GM21526 (cell line): Measurements from ENCODE around the gene SLC6A4.

Experiments used
- ATAC-seq: cut with Tn5 transposase; IDR thresholded peaks from one replicate; pipeline ENCODE4 v1.9.1; 2021; ENCODE audit warnings: moderate library complexity; ENCODE audit not compliant: unreplicated experiment, low FRiP score

The SLC6A4 gene

DNA sequence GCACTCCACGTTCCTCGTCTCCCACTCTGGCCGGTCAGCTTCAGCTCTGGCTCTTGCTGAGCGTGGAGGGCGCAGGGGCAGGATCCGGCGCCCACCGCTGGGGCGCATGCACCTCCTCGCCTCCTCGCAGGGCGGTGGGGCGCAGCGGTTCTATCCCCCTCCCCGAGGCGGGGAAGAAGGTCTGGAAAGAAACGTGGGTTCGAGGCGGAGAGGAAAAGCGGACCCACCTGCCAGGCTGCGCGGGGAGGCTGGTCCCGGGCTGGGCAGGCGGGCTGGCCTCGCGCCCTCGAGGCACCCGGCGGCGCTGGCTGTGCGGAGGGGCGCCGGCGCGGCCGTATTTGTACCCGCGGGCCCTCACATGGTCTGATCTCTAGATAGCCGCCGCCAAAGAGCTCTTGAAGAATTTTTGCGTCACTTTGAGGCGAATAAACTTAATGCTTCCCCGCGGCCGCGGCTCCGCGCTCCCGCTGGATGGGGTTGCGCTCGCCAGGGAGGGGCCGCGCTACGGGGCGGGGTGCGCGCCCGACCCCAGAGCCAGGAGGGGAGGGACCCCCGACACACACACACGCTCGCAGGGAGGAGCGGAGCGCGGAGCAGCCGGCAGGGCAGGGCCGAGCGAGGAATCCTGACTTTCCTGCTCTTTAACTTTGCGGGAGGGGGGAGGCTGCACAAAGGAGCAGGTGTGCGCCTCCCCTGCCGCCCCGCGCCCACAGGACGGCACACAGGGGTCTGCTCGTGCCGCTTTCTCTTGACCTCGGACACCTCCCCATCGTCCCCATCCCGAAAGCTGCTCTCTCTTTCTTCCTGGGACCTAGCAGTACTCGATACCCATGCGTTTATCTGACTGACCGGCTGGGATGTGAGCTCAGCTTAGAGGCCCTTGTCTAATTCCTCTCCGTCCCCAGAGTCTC is at the start of gene SLC6A4:
TSS of gene SLC6A4 (minus strand) at position 312 of the 911 bp plus-strand sequence. CDS start 13,739 bp downstream, outside the sequence.
- ATAC-seq: no peak

DNA sequence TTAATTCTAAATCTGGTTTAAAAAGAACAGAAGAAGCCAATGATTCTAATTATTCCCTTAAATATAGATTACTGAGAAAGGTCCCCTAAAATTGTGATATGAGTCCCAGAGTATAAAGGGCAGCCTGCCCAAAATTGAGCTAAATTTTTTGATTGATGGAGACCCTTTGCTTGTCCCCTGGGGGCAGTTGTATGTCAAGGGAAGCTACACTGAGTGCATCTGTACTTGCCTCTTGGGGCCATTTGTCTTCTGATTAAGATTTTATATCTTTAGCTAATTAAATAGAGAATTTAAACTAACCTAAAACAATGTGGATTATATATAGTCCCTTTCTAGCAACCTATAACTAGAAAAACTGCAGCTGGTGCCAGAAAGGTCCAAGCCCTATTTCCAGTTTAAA is 43.7 kb upstream of the SLC6A4 start:
- ATAC-seq: no peak

GRCh38 chr17:30278032-30278431 is 42.5 kb upstream of the SLC6A4 start:
- ATAC-seq: no peak

- ATAC-seq: no peak
Measured at GRCh38 chr17:30275911-30276310, 40.4 kb upstream of the SLC6A4 start.

GRCh38 chr17:30274887-30275286 is 39.4 kb upstream of the SLC6A4 start:
- no peak for ATAC-seq

DNA sequence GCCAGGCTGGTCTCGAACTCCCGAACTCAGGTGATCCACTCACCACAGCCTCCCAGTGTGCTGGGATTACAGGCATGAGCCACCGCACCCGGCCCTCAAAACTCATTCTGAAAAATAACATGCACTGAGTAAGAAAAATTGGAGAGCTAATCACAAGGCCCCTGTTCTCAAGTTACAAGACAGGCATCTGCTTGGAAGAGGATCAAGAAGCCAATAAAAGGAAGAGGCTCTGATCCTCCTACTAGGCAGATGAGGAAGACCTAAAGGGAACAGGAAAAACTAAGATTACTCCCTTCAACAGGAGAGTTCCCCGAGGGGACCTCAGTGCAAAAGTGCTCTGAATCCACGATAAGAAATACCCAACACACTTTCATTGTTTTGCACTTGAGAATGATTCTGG is 37.9 kb upstream of the SLC6A4 start:
- no peak for ATAC-seq

DNA sequence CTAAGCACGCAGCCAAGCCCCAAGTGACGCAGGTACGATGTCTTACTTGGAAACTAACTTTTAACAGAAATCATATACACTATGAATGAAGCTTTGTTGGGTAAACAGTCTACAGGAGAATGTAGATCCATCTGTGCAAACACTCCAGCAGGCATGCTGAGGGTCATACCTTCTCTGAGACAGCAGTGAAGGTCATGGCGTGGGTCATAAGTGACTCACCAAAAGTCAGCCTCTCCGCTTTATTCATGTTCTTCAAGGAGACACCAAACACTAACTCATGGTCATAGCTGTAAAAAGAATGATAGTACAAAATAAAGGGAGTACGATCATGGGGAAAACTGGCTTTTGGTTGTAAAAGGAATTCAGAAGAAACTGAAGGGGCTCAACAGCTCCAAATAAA is 35.6 kb upstream of the SLC6A4 start:
- no peak for ATAC-seq

DNA sequence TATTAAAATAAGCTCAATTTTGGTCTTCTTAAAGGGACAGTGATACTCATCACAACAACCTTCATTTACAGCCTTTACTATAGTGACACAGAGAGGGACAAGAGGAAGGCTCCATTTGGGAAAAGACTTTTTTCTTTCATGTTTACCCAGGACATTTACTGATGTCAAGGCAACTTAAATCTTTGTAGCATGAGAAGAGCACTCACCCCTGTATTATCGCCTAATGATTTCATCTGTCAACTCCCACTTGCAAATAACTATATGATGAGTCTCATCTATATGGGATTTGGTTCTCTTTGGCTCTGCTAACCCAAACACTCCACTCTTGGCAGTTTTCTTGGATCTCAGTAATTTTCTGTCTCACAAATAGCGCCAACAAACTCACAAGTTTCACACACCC is 32.1 kb upstream of the SLC6A4 start:
- no peak for ATAC-seq

GRCh38 chr17:30263552-30264333 is 28.2 kb upstream of the SLC6A4 start:
- ATAC-seq: no peak

DNA sequence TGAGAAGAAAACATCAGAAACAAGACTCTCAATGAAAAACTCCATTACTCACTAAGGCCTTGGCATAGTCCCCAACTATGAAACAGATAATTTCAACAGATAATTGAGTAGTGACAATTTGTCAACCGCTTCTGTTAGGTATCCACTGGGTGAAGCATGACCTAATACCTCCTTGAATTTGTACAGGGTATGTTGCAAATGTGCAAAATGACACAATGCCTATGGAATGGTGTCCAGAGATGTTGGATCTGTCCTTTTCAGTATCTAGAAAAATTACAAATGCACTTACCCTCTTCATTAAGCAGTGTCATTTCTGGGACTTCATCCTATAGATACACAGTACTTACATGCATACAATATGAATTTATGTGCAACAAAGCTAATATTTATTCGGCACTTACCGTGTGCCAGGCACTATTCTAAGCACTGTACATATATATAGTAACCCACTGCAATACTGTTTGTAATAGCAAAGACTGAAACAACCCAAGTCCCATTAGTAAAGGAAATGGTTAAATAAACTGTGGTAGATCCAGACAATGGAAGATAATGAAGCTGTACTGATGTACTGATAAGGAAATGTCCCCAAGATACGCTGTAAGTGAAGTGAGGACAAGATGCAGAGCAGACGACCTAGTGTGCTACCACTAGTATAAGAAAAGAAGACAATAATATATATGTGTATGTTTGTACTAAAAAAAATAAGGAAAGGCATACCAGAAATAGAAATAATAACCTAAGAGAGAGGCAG is 21.4 kb upstream of the SLC6A4 start:
- no peak for ATAC-seq

- no peak for ATAC-seq
Measured at GRCh38 chr17:30254150-30254549, 18.7 kb upstream of the SLC6A4 start.

DNA sequence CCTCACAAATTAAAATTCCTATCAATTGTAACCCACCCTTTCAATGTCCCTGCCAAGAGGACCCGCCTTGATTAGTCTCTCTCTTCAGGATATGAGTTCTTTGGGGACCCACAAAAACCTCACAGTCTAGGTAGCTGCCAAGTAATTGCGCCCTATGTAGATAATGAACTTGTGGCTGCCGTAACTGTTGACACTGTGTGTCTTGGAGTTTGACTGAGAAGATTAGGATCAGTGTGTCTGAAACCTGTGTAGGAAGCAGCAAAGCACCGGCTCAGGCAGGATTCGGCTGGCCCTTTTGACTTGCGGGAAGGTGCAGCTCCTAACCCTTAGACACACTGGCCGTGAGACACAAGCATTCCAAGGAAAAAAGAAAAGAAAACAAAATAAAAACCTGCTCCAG is 17.8 kb upstream of the SLC6A4 start:
- no peak for ATAC-seq

GRCh38 chr17:30251931-30252330 is 16.4 kb upstream of the SLC6A4 start:
- ATAC-seq: no peak

GRCh38 chr17:30249460-30249859 is 14.0 kb upstream of the SLC6A4 start:
- no peak for ATAC-seq

DNA sequence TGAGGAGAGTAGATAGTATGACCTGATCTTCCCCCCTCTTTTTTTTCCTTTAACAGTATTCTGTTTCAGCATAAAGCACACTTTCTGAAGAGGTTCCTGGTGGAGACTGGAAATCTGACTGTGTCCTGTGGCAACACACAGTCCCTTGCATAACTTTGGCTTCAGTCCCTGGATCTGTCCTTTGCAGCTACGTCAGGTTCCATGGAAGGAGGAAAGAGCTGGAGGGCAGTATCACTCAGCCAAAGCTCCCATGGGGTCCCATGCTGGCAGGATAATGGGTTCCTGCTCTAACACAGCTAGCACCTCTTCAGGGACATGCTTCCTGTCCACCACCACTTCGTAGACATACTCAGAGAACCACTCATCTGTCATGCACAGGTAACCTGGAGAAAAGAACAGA is 13.3 kb upstream of the SLC6A4 start:
- ATAC-seq: no peak

DNA sequence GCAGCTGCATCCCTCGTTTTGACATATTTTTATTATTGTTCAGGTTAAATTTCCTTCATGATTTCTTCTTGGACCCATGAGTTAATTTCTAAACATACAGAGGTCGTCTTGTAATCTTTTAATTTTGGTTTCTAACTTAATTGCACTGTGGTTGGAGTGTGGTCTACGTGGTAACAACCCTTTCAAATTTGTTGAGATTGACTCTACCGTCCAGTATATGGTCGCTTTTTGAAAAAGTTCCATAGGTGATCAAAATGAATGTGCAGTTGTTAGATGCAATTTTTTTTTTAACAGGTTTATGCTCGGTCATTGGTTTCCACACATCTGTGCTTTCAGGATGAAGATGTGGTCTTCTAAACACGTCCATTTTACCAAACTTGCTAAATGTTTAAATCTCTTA is 11.0 kb upstream of the SLC6A4 start:
- no peak for ATAC-seq

- ATAC-seq: no peak
Measured at GRCh38 chr17:30244853-30245385, 9.4 kb upstream of the SLC6A4 start.

- ATAC-seq: no peak
Measured at GRCh38 chr17:30243568-30243967, 8.1 kb upstream of the SLC6A4 start.

GRCh38 chr17:30243002-30243401 is 7.5 kb upstream of the SLC6A4 start:
- ATAC-seq: no peak

- no peak for ATAC-seq
Measured at GRCh38 chr17:30241051-30241450, 5.6 kb upstream of the SLC6A4 start.

- no peak for ATAC-seq
Measured at GRCh38 chr17:30240177-30240576, 4.7 kb upstream of the SLC6A4 start.
